Activated CD4-positive, alpha-beta T cell treated with anti-CD3 and anti-CD28 coated beads, Interleukin-2, Interleukin-6, amounts not matched to agents 100 ng/mL and 50 ng/mL, durations not matched to agents 16 hours and 8 hours (primary cell): ENCODE data around the gene ACYP2.
"Not testable (repeated sequence)": the region's sequence is repeated elsewhere in the genome, so short reads cannot be mapped to it uniquely, and the experiment has no call there.

Experiments
- DNase-seq: peaks from one replicate; pipeline ENCODE4 v3.0.0-alpha.2; 2020

Gene ACYP2

GRCh38 chr2:54274781-54275242 is 159.4 kb downstream of the ACYP2 start:
- peak; percentile 14 for DNase-seq

GRCh38 chr2:54275541-54275940 is 160.1 kb downstream of the ACYP2 start:
- DNase-seq, result no peak

- DNase-seq, result no peak
Observed at GRCh38 chr2:54279385-54279784, 164.0 kb downstream of the ACYP2 start.

GRCh38 chr2:54284826-54285225 is 169.4 kb downstream of the ACYP2 start:
- no peak for DNase-seq

- no peak for DNase-seq
Observed at GRCh38 chr2:54285451-54285850, 170.0 kb downstream of the ACYP2 start.

GRCh38 chr2:54287532-54287931 is 172.1 kb downstream of the ACYP2 start:
- DNase-seq, result no peak

- DNase-seq, result no peak
Observed at GRCh38 chr2:54289917-54290316, 174.5 kb downstream of the ACYP2 start.

GRCh38 chr2:54290356-54291025 is 175.1 kb downstream of the ACYP2 start:
- DNase-seq, result no peak

GRCh38 chr2:54294665-54295064 is 179.2 kb downstream of the ACYP2 start:
- not testable (repeated sequence) for DNase-seq

GRCh38 chr2:54295911-54296310 is 180.5 kb downstream of the ACYP2 start:
- no peak for DNase-seq

- no peak for DNase-seq
Observed at GRCh38 chr2:54298514-54298913, 183.1 kb downstream of the ACYP2 start.

GRCh38 chr2:54303631-54304030 is 188.2 kb downstream of the ACYP2 start:
- no peak for DNase-seq

- no peak for DNase-seq
Observed at GRCh38 chr2:54306556-54306955, 191.1 kb downstream of the ACYP2 start.

GRCh38 chr2:54308186-54308585 is 192.8 kb downstream of the ACYP2 start:
- no peak for DNase-seq

GRCh38 chr2:54308782-54309181 is 193.4 kb downstream of the ACYP2 start:
- no peak for DNase-seq

- DNase-seq, result no peak
Observed at GRCh38 chr2:54310311-54310710, 194.9 kb downstream of the ACYP2 start.

GRCh38 chr2:54310961-54311360 is 195.5 kb downstream of the ACYP2 start:
- DNase-seq, result no peak

- DNase-seq, result no peak
Observed at GRCh38 chr2:54313147-54313546, 197.7 kb downstream of the ACYP2 start.

GRCh38 chr2:54317973-54318372 is 202.6 kb downstream of the ACYP2 start:
- DNase-seq, result no peak

- DNase-seq, result no peak
Observed at GRCh38 chr2:54318821-54319220, 203.4 kb downstream of the ACYP2 start.

- no peak for DNase-seq
Observed at GRCh38 chr2:54321047-54321446, 205.6 kb downstream of the ACYP2 start.

- not testable (repeated sequence) for DNase-seq
Observed at GRCh38 chr2:54324517-54324916, 209.1 kb downstream of the ACYP2 start.

GRCh38 chr2:54325148-54325547 is 209.7 kb downstream of the ACYP2 start:
- no peak for DNase-seq

GRCh38 chr2:54329482-54330161 is 214.2 kb downstream of the ACYP2 start:
- no peak for DNase-seq
